WTC11 (cell line): ENCODE measurements around the gene AFAP1L2. TPM values are rescaled to one million over a fixed set of nuclear protein-coding genes. Genes with fewer than 3 reads are reported as not detected.

Experiments
- ATAC-seq: fragments of 200-7000 bp; cut with Tn5 transposase; 2 replicates; pipeline ENCODE4 v1.10.0; 2021; ENCODE audit warnings: mild to moderate bottlenecking, moderate library complexity
- CTCF ChIA-PET: fragments of 300-600 bp; sonication (Branson Sonifier 250); formaldehyde crosslinking; loops from one replicate; lab custom pipeline; 2021; ENCODE audit warnings: antibody characterized with exemption; lab: Charles Lee
- POLR2A ChIA-PET: fragments of 350-600 bp; sonication (Branson Sonifier 250); formaldehyde crosslinking; loops from one replicate; lab custom pipeline; 2021; ENCODE audit warnings: antibody characterized with exemption; lab: Charles Lee
- DNase-seq: peaks from one replicate; pipeline ENCODE4 v3.0.0; 2021; ENCODE audit warnings: low spot score
- H3K27ac Mint-ChIP-seq: 2 replicates; pipeline ENCODE4 v1.8.0; 2021; ENCODE audit warnings: mixed read lengths
- H3K27me3 Mint-ChIP-seq: 2 replicates; pipeline ENCODE4 v1.8.0; 2021; ENCODE audit warnings: low read depth, mild to moderate bottlenecking, moderate library complexity, mixed read lengths
- H3K36me3 Mint-ChIP-seq: 2 replicates; pipeline ENCODE4 v1.8.0; 2021; ENCODE audit warnings: mixed read lengths
- H3K4me1 Mint-ChIP-seq: 2 replicates; pipeline ENCODE4 v1.8.0; 2022; ENCODE audit warnings: mixed read lengths
- H3K4me3 Mint-ChIP-seq: 2 replicates; pipeline ENCODE4 v1.8.0; 2021; ENCODE audit warnings: mild to moderate bottlenecking, moderate library complexity, mixed read lengths
- H3K9me3 Mint-ChIP-seq: 2 replicates; pipeline ENCODE4 v1.8.0; 2021; ENCODE audit warnings: mixed read lengths
- ATF1 ChIP-seq: sonication (generic); formaldehyde crosslinking; IDR thresholded peaks from 2 replicates; pipeline ENCODE4 v1.8.1; 2023; ENCODE audit warnings: mild to moderate bottlenecking, moderate library complexity, missing genetic modification reagents
- E2F4 ChIP-seq: sonication (generic); formaldehyde crosslinking; IDR thresholded peaks from 2 replicates; pipeline ENCODE4 v1.8.1; 2022; ENCODE audit warnings: low read depth, mild to moderate bottlenecking, moderate library complexity, missing genetic modification reagents, borderline replicate concordance
- GTF2I ChIP-seq: fragments of 250-450 bp; sonication (Bioruptor Pico); conservative IDR thresholded peaks from 2 replicates; pipeline ENCODE4 v1.4.0; 2021; ENCODE audit warnings: mild to moderate bottlenecking
- IRF1 ChIP-seq: sonication (generic); formaldehyde crosslinking; IDR thresholded peaks from 2 replicates; pipeline ENCODE4 v1.8.0; 2023; ENCODE audit warnings: missing genetic modification reagents
- IRF2 ChIP-seq: sonication (generic); formaldehyde crosslinking; IDR thresholded peaks from 2 replicates; pipeline ENCODE4 v1.8.0; 2022; ENCODE audit warnings: low read depth, missing genetic modification reagents, borderline replicate concordance
- KAT7 ChIP-seq: sonication (generic); formaldehyde crosslinking; IDR thresholded peaks from 2 replicates; pipeline ENCODE4 v1.8.1; 2023; ENCODE audit warnings: missing genetic modification reagents, mild to moderate bottlenecking, borderline replicate concordance
- NR1H2 ChIP-seq: sonication (generic); formaldehyde crosslinking; IDR thresholded peaks from 2 replicates; pipeline ENCODE4 v1.9.0; 2021; ENCODE audit warnings: mild to moderate bottlenecking, moderate library complexity, missing genetic modification reagents
- NR3C1 ChIP-seq: sonication (generic); formaldehyde crosslinking; conservative IDR thresholded peaks from 2 replicates; pipeline ENCODE4 v1.8.1; 2023; ENCODE audit warnings: low read depth, mild to moderate bottlenecking, missing genetic modification reagents
- PRDM15 ChIP-seq: sonication (generic); formaldehyde crosslinking; IDR thresholded peaks from 2 replicates; pipeline ENCODE4 v1.8.0; 2022; ENCODE audit warnings: missing genetic modification reagents
- SMAD3 ChIP-seq: sonication (generic); formaldehyde crosslinking; IDR thresholded peaks from 2 replicates; pipeline ENCODE4 v1.8.0; 2022; ENCODE audit warnings: missing genetic modification reagents, mild to moderate bottlenecking, borderline replicate concordance
- TEAD1 ChIP-seq: sonication (generic); formaldehyde crosslinking; IDR thresholded peaks from 2 replicates; pipeline ENCODE4 v1.8.0; 2022; ENCODE audit warnings: mild to moderate bottlenecking, missing genetic modification reagents
- USF1 ChIP-seq: sonication (generic); formaldehyde crosslinking; IDR thresholded peaks from 2 replicates; pipeline ENCODE4 v1.8.0; 2022; ENCODE audit warnings: mild to moderate bottlenecking, missing genetic modification reagents
- ZNF138 ChIP-seq: sonication (generic); formaldehyde crosslinking; conservative IDR thresholded peaks from 2 replicates; pipeline ENCODE4 v1.8.1; 2022; ENCODE audit warnings: mild to moderate bottlenecking, moderate library complexity, missing genetic modification reagents
- ZNF219 ChIP-seq: sonication (generic); formaldehyde crosslinking; IDR thresholded peaks from 2 replicates; pipeline ENCODE4 v1.8.0; 2023; ENCODE audit warnings: missing genetic modification reagents, mild to moderate bottlenecking, borderline replicate concordance
- ZNF671 ChIP-seq: fragments of 250-450 bp; sonication (Bioruptor Pico); IDR thresholded peaks from 2 replicates; pipeline ENCODE4 v1.8.0; 2021; ENCODE audit warnings: mild to moderate bottlenecking
- total RNA-seq: library from RNA; stranded (reverse); gene quantifications from 3 replicates; pipeline ENCODE4 v1.2.3, GENCODE V29; 2021

The AFAP1L2 gene
- total RNA-seq, 1 experiment from 2014 or later = 5.0 TPM

GRCh38 chr10:114379631-114380041, 24.7 kb downstream of the AFAP1L2 start (continued):
- TF ChIP-seq USF1 (CRISPR knock-in tag) = no peak

- H3K27ac Mint-ChIP-seq = no peak overlapping the region
- no peaks in the 10 kb centered on the region for H3K9me3 Mint-ChIP-seq
- peaks cover 15% of the 10 kb centered on the region for H3K4me1 Mint-ChIP-seq
- H3K4me3 Mint-ChIP-seq = no peak overlapping the region
- no peak for DNase-seq
- no peak for TF ChIP-seq NR1H2
- no peak for TF ChIP-seq KAT7 (CRISPR knock-in tag)
- TF ChIP-seq IRF1 (CRISPR knock-in tag) = no peak
- no peak for TF ChIP-seq GTF2I (CRISPR knock-in tag)
- no peak for TF ChIP-seq ATF1
- no peak for TF ChIP-seq PRDM15 (CRISPR knock-in tag)
- TF ChIP-seq ZNF219 (CRISPR knock-in tag) = no peak
- TF ChIP-seq, all 79 proteins: peak for 0
- no peak for ATAC-seq
- H3K27me3 Mint-ChIP-seq = no peaks in the 10 kb centered on the region
- ChIA-PET POLR2A (no interaction called here), CTCF (no interaction called here)
- H3K36me3 Mint-ChIP-seq = no peaks in the 10 kb centered on the region
Observed at GRCh38 chr10:114376523-114376922, 27.8 kb downstream of the AFAP1L2 start.

GRCh38 chr10:114375047-114375446, 29.3 kb downstream of the AFAP1L2 start:
- H3K4me1 Mint-ChIP-seq = peaks cover 15% of the 10 kb centered on the region
- no peaks in the 10 kb centered on the region for H3K36me3 Mint-ChIP-seq
- no peak for TF ChIP-seq SMAD3 (CRISPR knock-in tag)
- no peak for TF ChIP-seq IRF2 (CRISPR knock-in tag)
- no peak for TF ChIP-seq E2F4 (CRISPR knock-in tag)
- no peak for TF ChIP-seq NR3C1 (CRISPR knock-in tag)
- no peak for TF ChIP-seq TEAD1 (CRISPR knock-in tag)
- no peak for TF ChIP-seq ZNF671
- no peak for TF ChIP-seq ZNF138
- no peak overlapping the region for H3K4me3 Mint-ChIP-seq
- no peak overlapping the region for H3K27ac Mint-ChIP-seq
- ChIA-PET POLR2A (interaction anchor here (0.6 kb wide), 1 partner anchor 54 kb away, joined by 3 read pairs; no protein-coding TSS in a partner anchor), CTCF (interaction anchor here (1.1 to 3.4 kb wide), 4 partner anchors 10 to 84 kb away, joined by 3 to 25 read pairs (median 8); no protein-coding TSS in a partner anchor)
- no peaks in the 10 kb centered on the region for H3K9me3 Mint-ChIP-seq
- no peaks in the 10 kb centered on the region for H3K27me3 Mint-ChIP-seq
- DNase-seq (no peak), ATAC-seq (no peak)
